ENCODE measurements around the gene TMEM183A.

The TMEM183A gene

DNA sequence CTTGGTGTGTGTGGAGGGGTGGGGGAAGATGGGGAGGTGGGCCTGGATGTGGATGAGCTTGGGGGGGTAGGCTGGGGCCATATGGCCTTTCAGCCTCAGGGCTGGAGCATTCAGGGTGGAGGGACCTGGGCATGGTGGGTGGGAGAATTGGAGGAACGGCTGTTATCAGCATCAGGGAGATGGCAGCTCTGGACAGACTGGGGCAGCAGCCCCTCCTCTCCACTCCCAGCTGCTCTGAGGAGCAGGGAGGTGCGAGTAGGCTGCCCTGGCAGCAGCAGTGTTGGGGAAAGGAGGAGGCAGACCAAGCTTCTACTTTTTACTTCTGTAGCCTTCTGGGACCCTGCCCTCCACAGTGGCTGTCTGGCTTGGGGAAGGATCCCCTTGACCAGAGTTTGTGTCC, 29.4 kb downstream of the TMEM183A start:
- no peaks in the 10 kb centered on the region for H3K36me3 ChIP-seq (ENCODE audit: control insufficient read depth, insufficient read depth, low read length)
- no peaks in the 10 kb centered on the region for H3K4me1 ChIP-seq (ENCODE audit: control insufficient read depth, insufficient read depth, low read length)
- H3K4me3 ChIP-seq (ENCODE audit: low read length): no peak overlapping the region
- H3K9ac ChIP-seq (ENCODE audit: low read length): no peak overlapping the region
- H3K9me3 ChIP-seq (ENCODE audit: control insufficient read depth, low read length): no peaks in the 10 kb centered on the region
- H3K27me3 ChIP-seq (ENCODE audit: control insufficient read depth, insufficient read depth, low read length): peaks cover 8% of the 10 kb centered on the region

DNA sequence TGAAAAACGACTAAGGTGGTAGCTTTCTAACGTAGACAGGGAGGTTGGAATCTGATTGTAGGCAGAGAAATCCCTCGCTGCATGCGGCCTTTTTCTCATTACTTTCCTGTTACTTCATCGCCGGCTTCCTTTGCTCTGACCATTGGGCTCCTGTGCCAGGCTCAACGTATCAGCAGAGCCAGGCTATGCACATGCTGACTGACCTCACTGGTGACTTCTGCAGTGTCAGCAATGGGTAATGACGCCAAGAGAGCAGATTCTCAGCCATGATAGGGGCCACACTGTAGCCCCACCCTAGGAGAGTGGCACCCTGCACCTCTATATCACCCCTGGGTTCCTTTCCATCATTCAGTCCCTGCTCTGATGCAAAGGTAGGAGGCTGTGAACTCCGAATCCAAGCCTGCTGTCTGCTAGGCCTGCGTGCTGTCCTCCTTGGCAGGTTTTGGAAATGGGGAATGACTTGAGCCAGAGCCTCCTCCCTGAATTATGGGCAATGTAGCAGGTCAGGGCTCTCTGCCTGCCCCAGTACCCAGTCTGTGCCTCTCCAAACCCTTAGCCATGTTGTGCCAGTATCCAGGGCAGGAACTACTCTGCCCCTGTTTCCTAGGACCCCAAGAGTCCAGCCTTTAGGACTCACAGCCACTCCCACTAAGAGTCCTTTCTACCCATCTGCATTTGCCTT, 30.5 kb downstream of the TMEM183A start:
- Histone ChIP-seq H3K27me3 (ENCODE audit: control insufficient read depth, insufficient read depth, low read length) (peaks cover 8% of the 10 kb centered on the region), H3K4me1 (ENCODE audit: control insufficient read depth, insufficient read depth, low read length) (no peaks in the 10 kb centered on the region), H3K36me3 (ENCODE audit: control insufficient read depth, insufficient read depth, low read length) (no peaks in the 10 kb centered on the region), H3K9ac (ENCODE audit: low read length) (no peak overlapping the region), H3K4me3 (ENCODE audit: low read length) (no peak overlapping the region), H3K9me3 (ENCODE audit: control insufficient read depth, low read length) (no peaks in the 10 kb centered on the region)

DNA sequence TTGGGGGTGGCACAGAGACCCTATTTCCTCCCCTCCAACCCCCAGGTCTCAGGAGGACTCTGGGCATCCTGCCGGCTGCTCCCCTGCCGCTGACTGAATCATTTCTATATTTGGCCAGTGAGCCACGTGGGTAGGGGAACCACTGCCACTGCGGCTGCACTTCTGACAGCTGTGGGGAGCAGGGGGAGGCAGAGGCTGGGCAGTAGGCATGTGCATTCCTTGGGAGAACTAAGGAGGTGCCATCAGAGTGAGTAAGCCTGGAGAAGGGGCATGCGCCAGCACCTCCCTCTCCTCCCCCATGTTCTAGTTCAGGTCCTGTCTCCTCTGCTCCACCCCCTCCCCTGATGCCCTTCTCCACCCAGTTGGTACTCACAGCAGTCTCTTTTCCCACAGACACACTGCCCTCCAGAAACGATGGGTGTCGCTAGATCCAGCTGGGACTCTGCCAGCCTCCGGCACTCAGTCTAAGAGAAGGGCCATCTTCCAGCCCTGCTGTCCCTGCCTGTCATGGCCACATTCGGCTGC, 31.1 kb downstream of the TMEM183A start:
- peaks cover 9% of the 10 kb centered on the region for H3K27me3 ChIP-seq (ENCODE audit: control insufficient read depth, insufficient read depth, low read length)
- no peak overlapping the region for H3K4me3 ChIP-seq (ENCODE audit: low read length)
- no peaks in the 10 kb centered on the region for H3K4me1 ChIP-seq (ENCODE audit: control insufficient read depth, insufficient read depth, low read length)
- no peaks in the 10 kb centered on the region for H3K9me3 ChIP-seq (ENCODE audit: control insufficient read depth, low read length)
- no peaks in the 10 kb centered on the region for H3K36me3 ChIP-seq (ENCODE audit: control insufficient read depth, insufficient read depth, low read length)
- no peak overlapping the region for H3K9ac ChIP-seq (ENCODE audit: low read length)

DNA sequence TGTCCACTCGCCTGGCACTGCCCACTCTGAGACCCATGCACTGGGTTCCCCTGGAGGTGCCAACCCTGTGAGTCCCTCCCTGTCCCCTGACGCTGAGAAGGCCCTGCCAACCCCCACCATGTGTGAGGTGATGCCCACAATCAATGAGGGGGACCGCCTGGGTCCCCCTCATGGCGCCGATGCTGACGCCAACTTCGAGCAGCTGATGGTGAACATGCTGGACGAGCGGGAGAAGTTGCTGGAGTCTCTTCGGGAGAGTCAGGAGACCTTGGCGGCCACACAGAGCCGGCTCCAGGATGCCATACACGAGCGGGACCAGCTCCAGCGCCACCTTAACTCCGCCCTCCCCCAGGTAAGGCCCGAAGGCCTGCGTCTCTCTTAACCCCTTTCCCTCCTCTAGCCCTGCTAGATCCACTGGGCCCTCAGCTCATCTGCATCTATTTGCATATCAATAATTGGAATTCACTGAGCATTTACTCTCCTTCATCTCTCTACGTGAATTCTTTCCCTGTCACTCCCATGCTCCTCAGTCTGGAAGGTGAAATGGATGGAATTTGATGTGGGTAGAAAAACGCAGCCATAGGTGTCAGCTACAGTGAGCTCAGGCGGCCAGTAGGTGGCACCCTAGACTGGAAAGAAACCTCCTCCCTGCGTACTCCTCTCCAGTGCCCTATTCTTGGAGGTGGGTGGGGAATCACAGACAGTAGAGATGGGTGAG, 31.9 kb downstream of the TMEM183A start:
- H3K4me3 ChIP-seq (ENCODE audit: low read length): no peak overlapping the region
- H3K27me3 ChIP-seq (ENCODE audit: control insufficient read depth, insufficient read depth, low read length): peaks cover 11% of the 10 kb centered on the region
- no peaks in the 10 kb centered on the region for H3K9me3 ChIP-seq (ENCODE audit: control insufficient read depth, low read length)
- no peak overlapping the region for H3K9ac ChIP-seq (ENCODE audit: low read length)
- H3K4me1 ChIP-seq (ENCODE audit: control insufficient read depth, insufficient read depth, low read length): no peaks in the 10 kb centered on the region
- H3K36me3 ChIP-seq (ENCODE audit: control insufficient read depth, insufficient read depth, low read length): no peaks in the 10 kb centered on the region

DNA sequence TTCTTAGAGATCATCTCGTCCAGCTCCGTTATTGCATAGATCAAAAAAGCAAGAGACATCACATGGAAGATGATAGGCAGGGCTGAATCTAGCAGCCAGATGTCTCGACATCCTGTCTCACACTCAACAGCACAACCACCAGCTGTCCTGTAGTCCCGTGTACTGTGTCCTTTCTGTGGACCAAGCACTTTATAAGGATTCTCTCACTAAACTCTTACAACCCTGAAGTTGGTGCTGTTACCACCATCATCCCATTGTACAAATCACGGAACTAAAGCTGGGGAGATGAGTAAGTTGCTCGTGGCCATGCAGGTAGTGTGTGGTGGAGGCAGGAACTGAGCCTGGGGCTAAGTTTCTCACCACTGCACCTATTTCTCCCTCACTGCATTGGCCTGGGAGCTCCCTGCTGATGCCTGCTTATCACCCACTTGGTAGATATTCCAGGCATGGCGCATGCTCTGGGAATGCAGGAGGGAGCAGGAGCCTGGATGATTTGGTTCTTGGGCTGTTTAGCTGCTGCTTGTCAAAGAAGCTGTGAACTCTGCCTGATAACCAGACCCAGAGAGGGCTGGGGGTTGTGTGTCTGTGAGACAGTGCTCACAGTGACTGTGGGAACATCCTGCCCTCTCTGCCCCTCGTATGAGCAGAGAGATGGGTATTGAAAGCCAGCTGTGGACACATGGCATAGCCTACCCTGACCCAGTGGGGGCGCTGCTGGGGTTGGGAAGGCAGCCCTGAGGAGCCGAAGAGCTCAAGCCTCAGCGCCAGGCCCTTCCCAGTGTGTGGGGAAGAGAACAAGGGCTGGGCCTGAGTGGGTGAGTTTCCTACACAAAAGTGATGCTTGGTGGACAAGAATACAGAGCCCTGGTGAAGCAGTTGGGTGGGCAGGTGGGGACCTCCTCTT, 32.7 kb downstream of the TMEM183A start:
- no peak overlapping the region for H3K4me3 ChIP-seq (ENCODE audit: low read length)
- no peaks in the 10 kb centered on the region for H3K4me1 ChIP-seq (ENCODE audit: control insufficient read depth, insufficient read depth, low read length)
- H3K36me3 ChIP-seq (ENCODE audit: control insufficient read depth, insufficient read depth, low read length): no peaks in the 10 kb centered on the region
- peaks cover 16% of the 10 kb centered on the region for H3K27me3 ChIP-seq (ENCODE audit: control insufficient read depth, insufficient read depth, low read length)
- H3K9ac ChIP-seq (ENCODE audit: low read length): no peak overlapping the region
- no peaks in the 10 kb centered on the region for H3K9me3 ChIP-seq (ENCODE audit: control insufficient read depth, low read length)

DNA sequence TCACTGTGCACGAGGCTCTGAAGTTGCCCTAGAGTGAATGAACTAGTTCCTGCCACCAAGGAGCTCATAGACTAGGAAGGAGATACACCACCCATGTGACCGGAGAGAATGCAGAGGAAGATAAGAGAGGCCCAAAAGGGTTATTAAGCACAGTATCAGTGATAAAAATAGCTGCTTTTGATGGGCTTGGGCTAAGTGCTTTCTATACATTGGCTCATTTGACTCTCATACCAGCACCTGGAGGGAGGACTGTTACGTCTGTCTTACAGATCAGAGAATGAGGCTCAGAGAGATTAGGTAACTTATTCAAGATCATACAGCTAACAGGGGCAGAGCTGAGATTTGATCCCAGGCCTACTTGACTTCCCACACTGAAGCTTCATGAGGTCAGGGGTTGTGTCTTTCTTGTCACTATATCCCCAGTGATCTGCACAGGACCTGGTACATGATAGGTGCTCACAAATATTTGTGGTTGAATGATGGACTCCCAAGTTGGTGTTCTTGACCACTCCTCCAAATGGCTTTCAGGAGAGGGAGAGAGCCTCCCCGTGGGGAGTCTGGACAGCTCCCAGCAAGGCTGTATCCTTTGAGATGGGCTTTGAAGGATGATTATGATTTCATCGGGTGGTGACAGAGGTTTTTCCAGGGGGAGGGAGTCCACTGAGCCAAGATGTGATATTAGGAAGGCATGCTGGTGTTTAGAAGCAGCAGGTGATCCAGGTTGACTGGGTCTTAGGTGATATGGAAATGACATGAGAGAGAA, 33.5 kb downstream of the TMEM183A start:
- no peak overlapping the region for H3K9ac ChIP-seq (ENCODE audit: low read length)
- peaks cover 17% of the 10 kb centered on the region for H3K27me3 ChIP-seq (ENCODE audit: control insufficient read depth, insufficient read depth, low read length)
- no peaks in the 10 kb centered on the region for H3K36me3 ChIP-seq (ENCODE audit: control insufficient read depth, insufficient read depth, low read length)
- H3K4me1 ChIP-seq (ENCODE audit: control insufficient read depth, insufficient read depth, low read length): no peaks in the 10 kb centered on the region
- no peaks in the 10 kb centered on the region for H3K9me3 ChIP-seq (ENCODE audit: control insufficient read depth, low read length)
- no peak overlapping the region for H3K4me3 ChIP-seq (ENCODE audit: low read length)

DNA sequence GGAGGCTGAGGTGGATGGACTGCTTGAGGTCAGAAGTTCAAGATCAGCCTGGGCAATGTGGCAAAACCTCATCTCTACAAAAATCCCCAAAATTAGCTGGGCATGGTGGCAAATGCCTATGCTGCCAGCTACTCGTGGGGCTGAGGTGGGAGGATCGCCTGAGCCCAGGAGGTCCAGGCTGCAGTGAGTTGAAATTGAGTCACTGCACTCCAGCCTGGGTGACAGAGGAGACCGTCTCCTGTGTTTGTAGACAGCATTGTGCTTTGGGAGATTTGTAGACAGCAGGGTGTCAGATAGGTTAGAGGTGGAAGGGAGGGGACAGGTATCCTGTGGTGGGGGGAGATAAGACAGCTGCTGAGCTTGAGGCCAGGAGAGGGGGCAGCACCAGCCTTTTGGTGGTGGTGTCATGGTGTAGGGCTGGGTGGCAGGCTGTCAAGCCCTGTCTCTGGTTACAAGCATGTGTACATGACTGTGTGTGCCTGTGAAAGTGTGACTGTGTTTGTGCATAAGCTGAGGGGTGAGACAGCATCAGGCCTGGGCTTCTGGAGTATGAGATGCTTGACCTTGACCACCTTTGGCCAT, 34.3 kb downstream of the TMEM183A start:
- H3K36me3 ChIP-seq (ENCODE audit: control insufficient read depth, insufficient read depth, low read length): no peaks in the 10 kb centered on the region
- H3K9ac ChIP-seq (ENCODE audit: low read length): no peak overlapping the region
- peaks cover 17% of the 10 kb centered on the region for H3K27me3 ChIP-seq (ENCODE audit: control insufficient read depth, insufficient read depth, low read length)
- H3K9me3 ChIP-seq (ENCODE audit: control insufficient read depth, low read length): no peaks in the 10 kb centered on the region
- no peak overlapping the region for H3K4me3 ChIP-seq (ENCODE audit: low read length)
- no peaks in the 10 kb centered on the region for H3K4me1 ChIP-seq (ENCODE audit: control insufficient read depth, insufficient read depth, low read length)

DNA sequence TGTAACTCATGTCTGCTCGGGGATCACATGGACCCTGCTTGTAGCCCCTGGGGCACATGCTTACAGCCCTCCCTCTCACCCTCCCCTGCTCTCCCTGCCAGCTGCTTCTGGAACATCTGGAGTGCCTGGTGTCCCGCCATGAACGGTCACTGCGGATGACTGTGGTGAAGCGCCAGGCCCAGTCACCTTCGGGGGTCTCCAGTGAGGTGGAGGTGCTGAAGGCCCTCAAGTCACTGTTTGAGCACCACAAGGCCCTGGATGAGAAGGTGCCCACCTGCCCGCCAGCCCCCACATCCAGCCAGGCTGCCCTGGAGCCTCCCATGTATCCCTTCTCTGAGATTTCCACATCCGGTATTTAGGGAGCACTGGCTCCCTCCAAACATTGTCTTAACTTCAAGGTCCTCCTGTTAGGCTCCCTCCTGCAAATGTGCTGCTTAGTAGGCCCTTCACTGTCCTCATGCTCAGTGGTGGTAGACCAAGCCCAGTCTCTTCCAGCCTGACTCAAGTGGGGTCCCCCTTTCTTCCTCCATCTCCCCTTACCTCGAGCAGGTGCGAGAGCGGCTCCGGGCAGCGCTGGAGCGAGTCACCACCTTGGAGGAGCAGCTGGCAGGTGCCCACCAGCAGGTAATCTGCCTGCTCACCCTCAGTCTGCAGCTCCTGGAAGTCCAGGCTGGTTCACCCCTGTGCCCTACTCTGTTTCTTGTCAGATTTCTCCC, 36.8 kb downstream of the TMEM183A start:
- Histone ChIP-seq H3K9me3 (ENCODE audit: control insufficient read depth, low read length) (no peaks in the 10 kb centered on the region), H3K36me3 (ENCODE audit: control insufficient read depth, insufficient read depth, low read length) (no peaks in the 10 kb centered on the region), H3K9ac (ENCODE audit: low read length) (no peak overlapping the region), H3K27me3 (ENCODE audit: control insufficient read depth, insufficient read depth, low read length) (peaks cover 10% of the 10 kb centered on the region), H3K4me1 (ENCODE audit: control insufficient read depth, insufficient read depth, low read length) (no peaks in the 10 kb centered on the region), H3K4me3 (ENCODE audit: low read length) (no peak overlapping the region)

DNA sequence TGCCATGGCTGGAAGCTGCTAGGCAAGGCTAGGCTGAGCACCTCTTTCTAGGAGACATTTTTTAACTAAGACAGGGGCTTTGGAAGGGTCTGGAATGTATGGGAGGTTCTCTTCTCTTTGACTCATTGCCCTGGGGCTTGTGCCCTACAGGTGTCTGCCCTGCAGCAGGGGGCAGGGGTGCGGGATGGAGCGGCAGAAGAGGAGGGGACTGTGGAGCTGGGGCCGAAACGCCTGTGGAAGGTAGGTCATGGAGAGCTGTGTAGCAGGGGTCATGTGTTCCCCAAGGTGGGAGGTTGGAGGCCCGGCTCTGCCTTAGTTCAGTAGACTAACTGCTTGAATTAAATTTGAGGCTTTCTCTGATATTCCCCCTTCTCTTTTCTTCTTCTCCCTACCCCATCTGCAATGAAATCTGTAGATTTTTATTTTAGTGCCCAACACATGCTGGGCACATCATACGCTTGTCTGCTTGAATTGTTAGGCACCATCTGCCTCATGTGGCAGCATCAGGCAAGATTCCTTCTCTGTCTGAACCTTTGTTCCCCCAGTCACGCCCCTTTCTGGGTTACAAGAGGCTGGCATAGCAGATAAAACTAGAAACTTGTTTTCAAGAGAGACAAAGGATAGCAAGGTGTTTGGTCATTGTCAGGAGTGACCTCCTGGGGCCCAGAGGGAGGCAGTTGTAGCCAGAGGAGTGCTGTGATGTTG, 37.5 kb downstream of the TMEM183A start:
- Histone ChIP-seq H3K36me3 (ENCODE audit: control insufficient read depth, insufficient read depth, low read length) (no peaks in the 10 kb centered on the region), H3K27me3 (ENCODE audit: control insufficient read depth, insufficient read depth, low read length) (peaks cover 9% of the 10 kb centered on the region), H3K9ac (ENCODE audit: low read length) (no peak overlapping the region), H3K4me3 (ENCODE audit: low read length) (no peak overlapping the region), H3K9me3 (ENCODE audit: control insufficient read depth, low read length) (no peaks in the 10 kb centered on the region), H3K4me1 (ENCODE audit: control insufficient read depth, insufficient read depth, low read length) (no peaks in the 10 kb centered on the region)

DNA sequence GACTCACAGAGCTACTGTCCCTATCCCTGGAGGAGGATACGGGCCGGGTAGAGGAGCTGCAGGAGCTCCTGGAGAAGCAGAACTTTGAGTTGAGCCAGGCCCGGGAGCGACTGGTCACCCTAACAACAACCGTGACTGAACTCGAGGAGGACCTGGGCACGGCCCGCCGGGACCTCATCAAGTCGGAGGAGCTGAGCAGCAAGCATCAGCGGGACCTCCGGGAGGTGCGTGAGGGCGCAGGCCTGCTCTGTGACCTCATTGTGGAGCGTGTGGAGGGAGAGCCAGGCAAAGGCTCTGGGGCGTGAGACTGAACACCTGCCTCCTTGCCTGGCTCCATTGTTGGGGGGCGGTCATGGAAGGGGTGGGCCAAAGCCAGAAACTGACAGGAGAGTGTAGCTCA, 38.2 kb downstream of the TMEM183A start:
- Histone ChIP-seq H3K4me1 (ENCODE audit: control insufficient read depth, insufficient read depth, low read length) (no peaks in the 10 kb centered on the region), H3K4me3 (ENCODE audit: low read length) (no peak overlapping the region), H3K9ac (ENCODE audit: low read length) (no peak overlapping the region), H3K27me3 (ENCODE audit: control insufficient read depth, insufficient read depth, low read length) (peaks cover 9% of the 10 kb centered on the region), H3K36me3 (ENCODE audit: control insufficient read depth, insufficient read depth, low read length) (no peaks in the 10 kb centered on the region), H3K9me3 (ENCODE audit: control insufficient read depth, low read length) (no peaks in the 10 kb centered on the region)

Measured in mucosa of stomach (tissue), 1 donor.